ENCODE data around the gene PPIA.
"Not testable (repeated sequence)": the region's sequence is repeated elsewhere in the genome, so short reads cannot be mapped to it uniquely, and the experiment has no call there.

Gene PPIA

GRCh38 chr7:44764665-44765578, 31.6 kb upstream of the PPIA start:
- no peak for DNase-seq

GRCh38 chr7:44765579-44766415, 30.7 kb upstream of the PPIA start:
- DNase-seq = no peak

GRCh38 chr7:44766416-44766801, 30.1 kb upstream of the PPIA start:
- no peak for DNase-seq

- DNase-seq = no peak
These were observed 29.2 kb upstream of the PPIA start for GRCh38 chr7:44767134-44767911.

- peak in 1 of 2 experiments; percentile 12 for DNase-seq
These were observed 28.4 kb upstream of the PPIA start for GRCh38 chr7:44767912-44768627.

GRCh38 chr7:44768628-44769371, 27.7 kb upstream of the PPIA start:
- DNase-seq = no peak

- DNase-seq = no peak
These were observed 27.1 kb upstream of the PPIA start for GRCh38 chr7:44769376-44769775.

- no peak for DNase-seq
These were observed 26.6 kb upstream of the PPIA start for GRCh38 chr7:44769776-44770294.

- no peak for DNase-seq
These were observed 25.1 kb upstream of the PPIA start for GRCh38 chr7:44771358-44771757.

- DNase-seq = no peak
These were observed 24.0 kb upstream of the PPIA start for GRCh38 chr7:44772440-44772839.

- no peak for DNase-seq
These were observed 23.6 kb upstream of the PPIA start for GRCh38 chr7:44772867-44773266.

- DNase-seq = not testable (repeated sequence)
These were observed 22.0 kb upstream of the PPIA start for GRCh38 chr7:44774486-44774885.

- no peak for DNase-seq
These were observed 20.9 kb upstream of the PPIA start for GRCh38 chr7:44775383-44776107.

GRCh38 chr7:44776211-44776610, 20.3 kb upstream of the PPIA start:
- DNase-seq = no peak

GRCh38 chr7:44782460-44782859, 14.0 kb upstream of the PPIA start:
- no peak for DNase-seq

GRCh38 chr7:44783407-44783806, 13.1 kb upstream of the PPIA start:
- no peak for DNase-seq

GRCh38 chr7:44784364-44784763, 12.1 kb upstream of the PPIA start:
- no peak for DNase-seq

GRCh38 chr7:44785218-44785617, 11.3 kb upstream of the PPIA start:
- not testable (repeated sequence) for DNase-seq

GRCh38 chr7:44787041-44787440, 9.4 kb upstream of the PPIA start:
- no peak for DNase-seq

- DNase-seq = no peak
These were observed 8.7 kb upstream of the PPIA start for GRCh38 chr7:44787762-44788161.

- no peak for DNase-seq
These were observed 6.5 kb upstream of the PPIA start for GRCh38 chr7:44789990-44790389.
